SJCRH30 (cell line): ENCODE data around the gene IDH2. TPM values are rescaled to one million over a fixed set of nuclear protein-coding genes. Genes with fewer than 3 reads are reported as not detected.

ENCODE experiments used
- DNase-seq, 2 experiments: peaks; one replicate each; pipeline ENCODE4 v3.0.0-alpha.2; 2015 to 2020
- H3K27ac ChIP-seq: fragments of 250-450 bp; sonication (Bioruptor Pico); 2 replicates; pipeline ENCODE4 v1.5.1; 2020; ENCODE audit warnings: mild to moderate bottlenecking, moderate library complexity
- H3K27me3 ChIP-seq: fragments of 250-450 bp; sonication (Bioruptor Pico); 2 replicates; pipeline ENCODE4 v1.5.1; 2020; ENCODE audit warnings: mild to moderate bottlenecking, moderate library complexity
- H3K36me3 ChIP-seq: fragments of 250-450 bp; sonication (Bioruptor Pico); 2 replicates; pipeline ENCODE4 v1.5.1; 2020; ENCODE audit warnings: mild to moderate bottlenecking, moderate library complexity
- H3K4me1 ChIP-seq: fragments of 250-450 bp; sonication (Bioruptor Pico); 2 replicates; pipeline ENCODE4 v1.5.1; 2020; ENCODE audit warnings: mild to moderate bottlenecking, moderate library complexity
- H3K4me3 ChIP-seq: fragments of 250-450 bp; sonication (Bioruptor Pico); 2 replicates; pipeline ENCODE4 v1.5.1; 2020; ENCODE audit warnings: mild to moderate bottlenecking, moderate library complexity
- H3K9me3 ChIP-seq: fragments of 250-450 bp; sonication (Bioruptor Pico); replicated peaks from 2 replicates; pipeline ENCODE4 v1.5.1; 2020; ENCODE audit warnings: mild to moderate bottlenecking, moderate library complexity
- total RNA-seq: library from RNA; depleted of rRNA; stranded (reverse); fragments of >200 nt; shearing (Covaris generic); gene quantifications from 2 replicates; pipeline ENCODE4 v1.2.3, GENCODE V29; 2014; rRNA removed

The IDH2 gene
- total RNA-seq, 1 experiment from 2014 or later, result 96.9 TPM

DNA sequence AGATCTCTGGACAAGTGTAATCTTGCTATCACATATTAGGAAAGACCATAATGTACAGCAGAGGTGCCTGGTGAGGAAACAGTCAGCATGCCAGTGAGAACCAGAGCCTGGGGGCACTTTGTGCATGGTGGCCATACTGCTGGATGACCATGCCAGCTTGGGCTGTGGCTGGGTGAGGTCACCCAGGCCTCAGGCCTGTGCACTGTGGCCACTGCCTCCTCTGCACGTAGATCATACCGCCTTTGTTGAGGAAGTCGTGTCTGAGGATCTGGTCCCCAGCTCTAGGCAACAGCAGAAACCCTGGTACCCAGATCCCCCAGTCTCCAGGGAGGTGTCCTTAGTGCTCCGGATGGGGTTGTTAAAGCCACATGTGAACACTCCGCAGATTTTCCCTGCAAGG lies 62.3 kb downstream of the IDH2 start:
- Histone ChIP-seq H3K27ac (no peak overlapping the region), H3K4me1 (no peaks in the 10 kb centered on the region), H3K9me3 (no peaks in the 10 kb centered on the region), H3K4me3 (no peak overlapping the region), H3K36me3 (no peaks in the 10 kb centered on the region), H3K27me3 (no peaks in the 10 kb centered on the region)
- DNase-seq, result no peak

DNA sequence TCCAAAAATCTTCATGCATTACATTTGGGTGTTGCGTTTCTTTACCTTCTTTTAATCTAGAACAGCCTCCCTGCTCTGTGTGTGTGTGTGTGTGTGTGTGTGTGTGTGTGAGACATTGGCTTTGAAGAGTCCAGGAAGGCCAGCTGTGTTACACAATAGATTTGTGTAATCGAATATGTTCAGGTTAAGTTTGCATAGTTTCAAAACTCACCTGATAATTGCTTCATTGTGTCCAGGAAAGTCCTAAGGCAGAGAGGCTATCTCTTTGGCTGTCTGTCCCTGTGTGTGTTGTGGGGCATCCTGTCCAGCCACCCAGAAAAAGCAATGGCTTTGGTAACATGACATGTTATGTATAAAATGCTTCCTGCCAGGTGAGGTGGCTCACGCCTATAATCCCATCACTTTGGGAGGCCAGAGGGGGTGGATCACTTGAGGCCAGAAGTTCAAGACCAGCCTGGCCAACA lies 63.6 kb downstream of the IDH2 start:
- no peak overlapping the region for H3K4me3 ChIP-seq
- no peak for DNase-seq
- no peaks in the 10 kb centered on the region for H3K9me3 ChIP-seq
- no peak overlapping the region for H3K27ac ChIP-seq
- H3K27me3 ChIP-seq, result no peaks in the 10 kb centered on the region
- no peaks in the 10 kb centered on the region for H3K36me3 ChIP-seq
- H3K4me1 ChIP-seq, result no peaks in the 10 kb centered on the region; the same call in 1 of the 2 replicates

DNA sequence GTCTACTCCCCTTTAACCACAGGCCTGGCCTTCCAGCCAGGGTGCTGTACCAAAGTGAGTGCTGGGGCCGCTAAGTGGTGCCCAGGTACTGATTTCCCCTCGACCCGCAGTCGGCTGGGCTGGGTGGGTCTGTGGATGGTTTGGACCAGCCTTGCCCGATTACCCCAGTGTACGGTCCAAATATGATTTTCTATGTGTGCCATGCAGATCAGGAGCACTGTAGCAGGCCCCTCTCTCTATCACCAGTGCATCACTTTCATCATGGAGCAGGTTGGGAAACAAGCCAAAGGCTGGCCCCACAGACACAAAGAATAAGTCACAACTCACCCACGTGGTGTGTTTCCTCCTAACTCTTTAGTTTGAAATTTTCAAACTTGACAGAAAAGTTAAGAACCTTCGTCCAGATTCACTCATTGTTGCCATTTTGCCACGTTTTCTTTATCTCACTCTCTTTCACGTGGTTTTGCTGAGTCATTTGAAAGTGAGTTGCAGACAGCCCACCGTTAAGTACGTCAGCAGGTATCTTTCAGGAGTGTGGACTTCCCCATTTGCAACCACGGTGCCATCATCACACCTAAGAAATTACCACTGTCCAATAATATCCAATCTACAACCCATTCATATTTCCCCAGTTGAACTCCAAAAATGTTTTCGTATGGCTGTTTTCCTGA lies 64.2 kb downstream of the IDH2 start:
- DNase-seq, result no peak
- Histone ChIP-seq H3K27ac (no peak overlapping the region), H3K36me3 (no peaks in the 10 kb centered on the region), H3K4me1 (no peaks in the 10 kb centered on the region; the same call in 1 of the 2 replicates), H3K27me3 (no peaks in the 10 kb centered on the region), H3K9me3 (no peaks in the 10 kb centered on the region), H3K4me3 (no peak overlapping the region)

DNA sequence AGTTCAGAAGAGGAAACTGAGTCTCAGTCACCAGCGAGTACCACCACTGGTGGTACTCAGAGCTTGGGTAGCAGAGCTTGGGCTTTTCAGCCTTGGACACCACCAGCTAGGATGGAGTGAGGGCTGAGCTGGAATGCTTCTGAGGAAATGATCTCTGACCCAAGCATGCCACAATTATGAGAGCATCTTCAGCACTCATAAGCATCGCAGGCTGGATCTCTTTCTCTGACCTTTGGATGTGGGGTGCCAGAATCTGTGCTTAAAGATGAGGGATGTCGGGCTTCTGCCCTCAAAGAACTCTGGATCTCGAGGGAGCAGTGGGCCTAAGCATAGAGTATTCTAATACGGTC lies 64.8 kb downstream of the IDH2 start:
- Histone ChIP-seq H3K27me3 (no peaks in the 10 kb centered on the region), H3K27ac (no peak overlapping the region), H3K4me1 (no peaks in the 10 kb centered on the region; the same call in 1 of the 2 replicates), H3K36me3 (no peaks in the 10 kb centered on the region), H3K4me3 (no peak overlapping the region), H3K9me3 (no peaks in the 10 kb centered on the region)
- DNase-seq, result no peak

DNA sequence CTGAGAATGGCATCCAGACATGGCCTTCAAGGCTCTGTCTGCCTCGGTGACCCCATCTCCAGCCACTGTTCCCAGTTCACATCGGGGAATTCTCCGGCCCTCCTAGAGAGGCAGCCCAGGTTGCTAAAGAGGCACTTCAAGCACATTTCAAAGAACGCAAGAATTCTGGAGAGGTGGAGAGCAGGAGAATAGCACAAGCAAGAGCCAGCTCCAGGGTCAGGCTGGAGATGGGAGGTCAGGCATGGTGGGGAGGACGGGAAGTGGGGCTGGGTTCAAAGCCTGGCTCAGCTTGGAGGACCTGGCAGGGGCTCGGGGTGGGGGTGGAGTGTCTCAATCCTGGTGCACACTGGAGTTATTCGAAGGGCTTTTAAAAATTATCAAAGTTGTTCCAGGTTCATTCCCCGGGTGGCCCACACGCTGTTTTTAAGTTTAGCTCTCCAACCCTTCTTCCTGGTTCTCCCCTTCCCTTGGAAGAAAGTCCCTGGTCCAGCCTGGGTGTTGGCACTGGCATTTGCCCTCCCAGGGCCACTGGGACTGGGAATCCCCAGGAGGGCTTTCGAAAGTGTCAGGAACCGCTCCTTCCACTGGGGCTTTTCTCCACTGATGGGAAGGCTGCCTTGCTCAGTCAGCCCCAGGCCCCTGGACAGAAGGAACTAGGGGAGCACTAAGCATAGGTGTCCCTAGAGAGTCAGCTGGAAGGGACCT lies 65.3 kb downstream of the IDH2 start:
- Histone ChIP-seq H3K27ac (no peak overlapping the region), H3K4me3 (no peak overlapping the region), H3K27me3 (no peaks in the 10 kb centered on the region), H3K36me3 (no peaks in the 10 kb centered on the region), H3K9me3 (no peaks in the 10 kb centered on the region), H3K4me1 (no peaks in the 10 kb centered on the region; the same call in 1 of the 2 replicates)
- DNase-seq, result no peak

DNA sequence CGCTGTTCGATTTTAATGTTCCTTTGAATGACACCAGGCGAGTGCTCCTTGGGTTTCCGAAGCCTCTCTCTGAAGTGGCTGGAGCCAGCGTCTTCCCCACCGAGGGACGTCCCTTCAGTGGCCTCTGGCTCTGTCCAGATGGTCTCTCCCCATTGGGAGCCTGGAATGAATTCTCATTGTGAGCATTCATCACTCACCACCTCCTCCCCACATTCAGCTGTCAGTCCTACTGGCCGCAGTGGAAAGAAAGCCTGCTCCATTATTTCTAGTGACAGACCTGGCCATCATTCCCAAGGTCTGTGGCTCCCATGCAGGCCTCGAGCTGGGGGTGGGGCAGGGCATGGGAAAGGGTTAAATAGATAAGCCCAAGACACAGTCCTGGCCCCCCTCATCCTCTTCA lies 65.9 kb downstream of the IDH2 start:
- DNase-seq, result no peak
- no peaks in the 10 kb centered on the region; the same call in 1 of the 2 replicates for H3K4me1 ChIP-seq
- no peaks in the 10 kb centered on the region for H3K9me3 ChIP-seq
- no peaks in the 10 kb centered on the region for H3K36me3 ChIP-seq
- H3K27ac ChIP-seq, result no peak overlapping the region
- no peaks in the 10 kb centered on the region for H3K27me3 ChIP-seq
- H3K4me3 ChIP-seq, result no peak overlapping the region

DNA sequence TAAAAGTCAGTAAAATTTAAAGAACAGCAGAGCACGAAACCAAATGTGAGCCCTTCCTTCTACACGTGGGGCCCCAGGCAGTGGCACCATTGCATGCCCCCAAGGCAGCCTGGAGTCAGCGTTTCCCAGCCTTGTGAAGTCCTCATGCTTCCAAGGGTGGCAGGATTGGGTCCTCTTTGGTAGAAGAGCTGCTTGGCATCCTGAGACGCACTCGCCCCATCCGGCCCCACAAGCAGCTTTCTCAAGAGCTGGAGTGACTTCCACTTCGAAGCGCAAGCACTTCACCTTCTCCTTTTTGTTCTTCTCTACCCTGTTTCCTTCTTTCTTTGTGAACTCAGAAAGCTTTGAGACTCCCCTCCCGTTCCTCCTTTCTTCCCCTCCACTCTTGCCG lies 66.4 kb downstream of the IDH2 start:
- Histone ChIP-seq H3K9me3 (no peaks in the 10 kb centered on the region), H3K36me3 (no peaks in the 10 kb centered on the region), H3K4me3 (no peak overlapping the region), H3K4me1 (no peaks in the 10 kb centered on the region; the same call in 1 of the 2 replicates), H3K27me3 (no peaks in the 10 kb centered on the region), H3K27ac (no peak overlapping the region)
- no peak for DNase-seq

DNA sequence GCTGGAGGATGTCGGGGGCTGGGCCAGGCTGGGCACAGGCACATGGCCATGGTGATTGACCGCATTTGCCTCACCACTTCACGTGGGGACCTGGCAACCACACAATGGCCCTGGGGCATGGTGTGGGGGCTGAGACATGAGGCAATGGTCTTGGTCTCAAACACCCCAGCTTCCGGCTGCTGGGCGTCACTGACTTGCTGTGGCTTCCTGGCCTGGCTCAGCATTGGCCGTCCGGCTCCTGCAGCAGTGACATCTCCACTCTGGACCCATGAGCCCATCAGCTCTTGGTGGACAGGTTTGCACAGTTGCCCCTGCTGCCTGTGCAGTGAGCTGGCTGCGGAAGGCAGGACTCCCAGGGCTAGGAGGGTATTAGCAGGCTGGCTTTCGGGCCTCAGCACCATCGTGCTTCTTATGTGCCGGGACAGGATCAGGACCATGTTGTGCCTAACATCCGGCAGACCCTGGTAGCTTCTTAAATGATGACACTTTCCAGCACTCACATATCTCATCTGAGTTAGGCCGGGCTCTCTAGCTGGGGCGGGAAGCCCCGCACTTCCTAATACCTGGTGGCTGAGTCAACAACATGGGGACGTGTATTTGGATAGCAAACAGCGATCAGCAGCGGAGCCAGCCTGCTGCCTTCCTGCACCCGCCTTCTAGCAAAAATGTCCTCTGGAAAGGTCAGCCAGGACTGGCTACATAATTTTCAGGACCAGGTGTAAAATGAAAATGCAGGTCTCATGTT lies 67.0 kb downstream of the IDH2 start:
- H3K4me1 ChIP-seq, result no peaks in the 10 kb centered on the region; the same call in 1 of the 2 replicates
- no peak overlapping the region for H3K4me3 ChIP-seq
- no peak for DNase-seq

DNA sequence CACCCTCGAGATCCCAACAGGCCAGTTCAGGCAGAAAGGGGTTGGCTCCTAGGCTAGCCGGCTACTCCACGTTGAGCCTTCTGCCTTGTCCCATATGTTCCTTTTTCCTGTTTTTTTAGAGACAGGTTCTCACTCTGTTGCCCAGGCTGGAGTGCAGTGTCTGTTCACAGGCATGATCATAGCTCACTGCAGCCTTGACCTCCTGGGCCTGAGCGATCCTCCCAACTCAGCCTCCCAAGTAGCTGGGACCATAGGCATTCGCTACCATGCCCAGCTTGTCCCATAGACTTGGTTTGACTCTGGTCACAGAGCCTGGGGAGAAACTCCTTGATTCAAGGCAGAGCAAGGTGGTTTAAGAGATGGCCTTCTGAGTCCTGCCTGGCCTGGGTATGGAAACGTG lies 68.8 kb downstream of the IDH2 start:
- no peak for DNase-seq
- Histone ChIP-seq H3K4me3 (no peak overlapping the region), H3K27ac (no peak overlapping the region), H3K36me3 (no peaks in the 10 kb centered on the region), H3K4me1 (no peaks in the 10 kb centered on the region; the same call in 1 of the 2 replicates), H3K9me3 (no peaks in the 10 kb centered on the region), H3K27me3 (no peaks in the 10 kb centered on the region)

More for the DNA sequence above, 67.0 kb downstream of the IDH2 start:
- no peaks in the 10 kb centered on the region for H3K27me3 ChIP-seq
- no peaks in the 10 kb centered on the region for H3K9me3 ChIP-seq
- H3K36me3 ChIP-seq, result no peaks in the 10 kb centered on the region
- H3K27ac ChIP-seq, result no peak overlapping the region

Other genes with a start within 250 kb of the IDH2 start
- gene AP3S2, start 208.5 kb downstream of the IDH2 start, total RNA-seq, result 46.1 and 53.4 TPM in 2 replicates
- 2.4 and 2.8 TPM in 2 replicates for gene ARPIN, start 189.5 kb downstream of the IDH2 start, total RNA-seq
- 6.3 and 8.5 TPM in 2 replicates for gene ZNF710, start 101.1 kb downstream of the IDH2 start, total RNA-seq
- gene SEMA4B, start 98.9 kb upstream of the IDH2 start, total RNA-seq, result 2.1 and 2.2 TPM in 2 replicates
- 12.7 and 15.6 TPM in 2 replicates for gene CIB1, start 131.5 kb upstream of the IDH2 start, total RNA-seq
- 1.8 and 2.7 TPM in 2 replicates for gene GDPGP1, start 131.7 kb upstream of the IDH2 start, total RNA-seq
- not detected in 2 replicates for gene TTLL13, start 147.1 kb upstream of the IDH2 start, total RNA-seq
- 88.9 and 93.4 TPM in 2 replicates for gene NGRN, start 163.2 kb upstream of the IDH2 start, total RNA-seq
- 1.1 and 1.8 TPM in 2 replicates for gene ZNF774, start 249.8 kb upstream of the IDH2 start, total RNA-seq